HG03039 (cell line): Measurements from ENCODE around the gene NARS2.
"Not testable (repeated sequence)": the region's sequence is repeated elsewhere in the genome, so short reads cannot be mapped to it uniquely, and the experiment has no call there.

Source experiments
- ATAC-seq: cut with Tn5 transposase; IDR thresholded peaks from one replicate; pipeline ENCODE4 v1.9.1; 2021; ENCODE audit warnings: mild to moderate bottlenecking, moderate library complexity; ENCODE audit not compliant: unreplicated experiment

NARS2 gene

DNA sequence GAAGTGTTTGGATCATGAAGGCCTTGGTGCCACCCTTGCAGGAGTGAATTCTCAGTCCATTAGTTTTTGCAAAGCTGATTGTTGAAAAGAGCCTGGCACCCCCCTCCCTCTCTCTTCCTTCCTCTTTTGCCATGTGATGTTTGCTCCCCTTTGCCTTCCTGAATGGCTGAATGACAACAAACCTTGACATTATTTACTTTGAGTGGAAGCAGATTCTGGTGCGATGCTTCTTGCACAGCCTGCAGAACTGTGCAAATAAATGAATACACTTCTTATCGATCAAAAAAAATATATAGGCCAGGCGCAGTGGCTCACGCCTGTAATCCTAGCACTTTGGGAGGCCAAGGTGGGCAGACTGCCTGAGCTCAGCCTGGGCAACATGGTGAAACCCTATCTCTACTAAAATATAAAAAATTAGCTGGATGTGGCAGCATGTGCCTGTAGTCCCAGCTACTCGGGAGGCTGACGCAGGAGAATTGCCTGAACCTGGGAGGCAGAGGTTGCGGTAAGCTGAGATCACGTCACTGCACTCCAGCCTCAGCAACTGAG is 2.0 kb upstream of the NARS2 start:
- ATAC-seq = no peak

DNA sequence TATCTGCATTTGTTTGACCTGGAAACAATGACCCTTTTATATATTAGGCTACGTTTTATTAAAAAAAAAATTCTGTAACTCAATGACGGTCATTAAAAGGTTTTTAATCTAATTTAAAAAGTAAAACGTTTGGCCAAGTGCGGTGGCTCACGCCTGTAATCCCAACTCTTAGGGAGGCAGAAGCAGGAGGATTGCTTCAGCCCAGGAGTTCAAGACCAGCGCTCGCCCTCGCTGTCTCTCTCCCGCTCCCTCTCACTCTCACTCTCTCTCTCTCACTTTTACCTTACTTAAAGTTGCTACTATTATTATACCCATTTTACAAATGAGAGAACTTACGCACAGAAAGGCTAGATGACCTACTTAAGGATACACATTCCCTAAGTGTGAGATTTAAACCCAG is 814 bp upstream of the NARS2 start:
- no peak for ATAC-seq

DNA sequence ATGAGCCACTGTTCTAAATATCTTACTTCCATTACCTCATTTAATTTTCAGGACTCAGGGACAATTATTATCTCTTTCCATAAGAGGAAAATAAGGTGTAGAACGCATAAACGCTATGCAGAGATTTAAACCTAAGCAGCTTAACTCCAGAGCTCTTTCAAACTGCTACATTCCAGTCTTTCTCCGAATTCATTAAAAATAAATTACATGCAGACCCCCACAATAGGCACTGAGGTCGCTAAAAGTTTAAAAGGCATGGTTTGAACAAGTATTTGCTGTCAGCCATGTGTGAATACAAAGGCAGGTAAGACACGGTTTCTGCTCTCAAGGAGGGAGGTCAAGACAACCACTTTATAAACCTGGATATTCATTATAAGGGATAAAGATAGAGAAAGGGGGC is 983 bp downstream of the NARS2 start:
- no peak for ATAC-seq

DNA sequence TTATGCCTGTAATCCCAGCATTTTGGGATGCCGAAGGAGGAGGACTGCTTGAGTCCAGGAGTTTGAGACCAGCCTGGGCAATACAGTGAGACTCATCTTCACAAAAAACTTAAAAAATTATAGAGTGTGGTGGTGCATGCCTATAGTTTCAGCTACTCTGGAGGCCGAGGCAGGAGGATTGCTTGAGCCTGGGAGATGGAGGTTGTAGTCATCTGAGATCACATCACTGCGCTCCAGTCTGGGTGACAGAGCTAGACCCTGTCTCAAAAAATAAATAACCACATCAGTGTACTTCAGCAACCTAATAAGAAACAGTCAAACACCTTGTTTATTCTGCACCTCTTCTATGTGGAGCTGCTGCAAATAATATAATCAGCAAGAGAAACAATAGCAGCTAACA is 1.4 kb downstream of the NARS2 start:
- ATAC-seq = no peak

DNA sequence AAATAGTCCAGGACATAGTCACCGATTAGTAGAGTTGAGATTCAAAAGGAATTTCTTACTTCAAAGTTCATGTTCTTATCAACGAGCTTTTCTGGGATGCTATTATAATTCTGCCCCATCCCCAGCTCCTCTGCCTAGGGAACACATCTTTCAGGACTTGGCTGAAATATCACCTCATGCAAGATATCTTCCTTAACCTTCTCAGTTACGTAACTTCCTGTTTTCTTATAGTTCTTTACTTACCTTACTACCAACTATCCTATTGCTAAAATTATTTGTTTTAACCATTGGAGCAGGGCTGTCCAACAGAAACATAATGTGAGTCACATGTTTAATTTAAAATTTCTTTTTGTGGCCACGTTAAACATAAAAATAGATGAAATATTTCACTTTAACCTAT is 2.3 kb downstream of the NARS2 start:
- no peak for ATAC-seq

DNA sequence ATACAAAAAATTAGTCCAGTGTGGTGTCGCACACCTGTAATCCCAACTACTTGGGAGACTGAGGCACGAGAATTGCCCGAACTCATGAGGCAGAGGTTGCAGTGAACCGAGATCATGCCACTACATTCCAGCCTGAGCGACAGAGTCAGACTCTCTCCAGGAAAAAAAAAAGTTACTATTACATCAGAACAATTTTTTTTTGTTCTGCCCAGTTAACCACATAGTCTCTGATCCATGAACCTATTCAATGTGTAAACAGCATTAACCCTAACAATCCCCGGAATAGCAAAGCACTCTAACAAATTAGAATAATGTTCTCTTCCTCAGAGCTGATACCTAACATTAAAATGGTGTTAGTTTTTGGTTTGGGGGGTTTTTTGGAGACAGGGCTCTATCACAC is 4.6 kb downstream of the NARS2 start:
- ATAC-seq = no peak

DNA sequence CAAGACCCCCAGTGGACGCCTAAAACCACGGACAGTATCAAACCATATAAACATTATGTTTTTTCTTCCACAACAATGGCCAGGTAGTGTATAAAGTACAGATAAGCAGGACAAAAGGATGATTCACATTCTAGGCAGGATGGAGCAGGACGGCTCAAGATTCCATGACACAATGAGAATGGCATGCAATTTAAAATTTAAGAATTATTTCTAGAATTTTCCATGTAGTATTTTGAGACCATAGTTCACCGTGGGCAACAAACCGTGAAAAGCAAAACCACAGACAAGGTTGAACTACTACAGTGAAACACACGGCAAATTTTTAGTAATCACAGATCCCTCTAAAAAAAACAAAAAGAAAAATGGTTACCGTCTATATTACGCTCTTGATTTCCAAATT is 7.5 kb downstream of the NARS2 start:
- ATAC-seq = no peak

DNA sequence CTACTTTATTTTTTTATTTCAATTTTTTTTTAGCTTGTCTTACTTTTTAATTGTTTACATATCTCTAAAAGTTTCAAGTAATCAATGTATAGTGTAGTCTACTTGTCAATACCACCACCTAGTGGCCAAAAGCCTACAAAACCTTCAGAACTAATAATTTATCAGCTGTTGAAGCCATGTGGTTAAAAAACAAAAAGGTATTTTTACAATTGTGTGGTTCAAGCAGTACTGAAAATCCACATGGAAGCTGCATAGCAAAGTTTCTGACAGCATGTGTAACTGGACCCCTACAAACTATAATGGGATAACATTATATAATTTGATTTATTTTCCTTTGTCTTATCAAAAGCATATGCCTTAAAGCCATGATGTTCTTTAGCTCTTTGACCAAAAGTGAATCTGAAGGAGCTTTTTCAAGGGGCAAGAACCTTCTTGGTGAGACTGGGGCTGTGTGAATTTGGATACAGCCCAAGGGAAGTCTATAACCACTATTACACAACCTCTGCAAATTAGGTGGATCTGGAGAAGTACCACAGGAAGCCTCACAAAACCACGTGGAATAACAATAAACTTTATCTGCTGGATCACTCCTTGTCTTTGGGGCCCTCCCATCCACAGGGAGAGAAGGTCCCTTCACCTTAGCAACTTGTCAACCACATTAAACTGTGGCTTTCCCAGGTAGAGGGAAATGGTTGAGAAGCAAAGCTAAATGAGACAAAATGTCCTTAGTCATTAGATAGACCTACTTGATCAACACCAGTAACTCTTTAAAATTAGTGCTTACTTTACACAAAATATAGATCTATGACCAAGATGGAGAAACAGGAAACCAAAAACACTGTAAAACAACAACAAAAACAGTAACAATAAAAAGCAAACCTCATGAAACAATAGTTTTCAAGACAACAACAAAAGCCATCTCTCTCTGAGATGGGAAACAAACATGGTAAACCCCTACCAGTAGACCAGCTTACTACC is 9.9 kb downstream of the NARS2 start:
- no peak for ATAC-seq

DNA sequence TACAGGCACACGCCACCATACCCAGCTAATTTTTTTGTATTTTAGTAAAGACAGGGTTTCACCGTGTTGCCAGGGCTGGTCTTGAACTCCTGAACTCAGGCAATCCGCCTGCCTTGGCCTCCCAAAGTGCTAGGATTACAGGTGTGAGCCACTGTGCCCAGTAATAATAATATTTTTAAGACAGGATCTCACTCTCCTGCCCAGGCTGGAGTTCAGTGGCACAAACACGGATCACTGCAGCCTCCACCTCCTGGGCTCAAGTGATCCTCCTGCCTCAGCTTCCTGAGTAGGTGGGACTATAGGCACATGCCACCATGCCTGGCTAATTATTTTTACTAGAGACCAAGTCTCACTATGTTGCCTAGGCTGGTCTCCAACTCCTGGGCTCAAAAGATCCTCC is 10.6 kb downstream of the NARS2 start:
- ATAC-seq = not testable (repeated sequence)

DNA sequence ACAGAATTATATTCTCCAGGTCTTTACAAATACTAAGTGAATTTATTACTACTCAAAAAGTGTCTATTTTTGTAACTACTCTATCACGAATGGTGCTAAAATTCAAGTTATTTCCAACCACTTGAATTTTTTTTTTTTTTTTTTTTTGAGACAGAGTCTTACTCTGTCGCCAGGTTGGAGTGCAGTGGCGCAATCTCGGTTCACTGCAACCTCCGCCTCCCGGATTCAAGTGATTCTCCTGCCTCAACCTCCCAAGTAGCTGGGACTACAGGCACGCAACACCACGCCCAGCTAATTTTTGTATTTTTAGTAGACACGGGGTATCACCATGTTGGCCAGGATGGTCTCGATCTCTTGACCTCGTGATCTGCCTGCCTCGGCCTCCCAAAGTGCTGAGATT is 11.6 kb downstream of the NARS2 start:
- ATAC-seq = not testable (repeated sequence)

DNA sequence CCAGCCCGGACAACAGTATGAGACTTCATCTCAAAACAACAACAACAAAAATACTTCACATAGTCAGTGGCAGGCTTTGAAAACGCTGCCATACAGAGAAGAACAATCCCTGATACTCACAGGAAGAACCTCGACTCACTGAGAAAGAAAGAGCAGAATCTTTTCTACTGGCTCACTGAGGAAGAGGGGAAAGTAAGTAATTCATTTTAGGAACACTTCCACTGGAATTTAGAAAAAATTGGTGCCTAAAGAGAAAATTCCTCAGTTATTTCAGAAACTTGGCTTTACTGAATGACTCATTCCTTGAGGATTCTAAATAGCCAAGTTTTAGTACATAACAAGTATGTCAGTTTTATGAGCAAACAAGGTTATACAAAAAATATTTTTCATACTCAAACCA is 12.3 kb downstream of the NARS2 start:
- no peak for ATAC-seq

DNA sequence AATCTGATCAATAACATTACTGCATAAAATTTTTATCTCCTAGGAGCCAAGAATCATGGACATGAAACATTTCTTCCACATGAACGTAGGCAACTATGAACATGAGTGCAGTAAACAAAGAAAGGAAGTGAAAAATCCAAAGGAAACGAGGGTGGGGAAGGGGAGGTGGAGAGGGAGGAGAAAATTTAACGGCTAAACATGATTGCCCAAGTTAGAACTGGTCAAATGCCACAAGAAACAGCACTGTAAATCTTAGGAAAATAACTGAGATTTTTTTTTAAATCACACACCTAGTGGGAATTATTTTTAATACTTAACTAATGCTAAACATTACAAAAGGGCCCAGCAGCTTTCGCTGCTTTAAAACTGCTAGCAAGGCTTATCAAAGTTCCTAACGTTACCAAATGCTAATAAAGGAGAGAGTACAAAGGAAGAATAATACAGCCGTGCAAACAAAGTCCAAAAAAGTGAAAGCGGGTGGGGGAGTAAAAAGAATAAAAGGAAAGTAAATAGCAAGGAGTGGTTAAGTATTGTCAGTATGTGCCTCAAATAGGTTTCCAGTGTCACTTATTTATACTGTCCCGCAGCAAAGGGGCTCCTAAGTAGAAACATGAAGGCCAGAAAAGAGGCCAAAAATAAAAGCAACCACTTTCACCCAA is 13.7 kb downstream of the NARS2 start:
- no peak for ATAC-seq

DNA sequence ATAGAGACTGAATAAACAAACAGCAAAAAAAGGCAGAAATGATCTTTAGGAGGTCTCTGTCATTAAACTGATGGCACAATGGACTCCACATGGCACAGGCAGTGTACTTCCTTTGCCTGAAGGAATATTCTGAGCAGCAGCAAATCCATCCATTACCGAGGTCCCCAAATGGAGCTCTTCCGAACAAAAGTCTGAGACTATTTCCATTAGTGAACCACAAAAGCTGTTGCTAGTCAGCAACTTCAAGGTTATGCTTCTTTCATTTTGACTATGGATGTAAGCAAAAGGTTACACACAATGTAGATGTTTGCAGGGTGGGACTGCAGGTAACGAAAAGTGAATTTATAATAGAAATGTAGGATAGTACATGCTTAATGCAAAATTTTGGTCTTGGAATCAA is 14.5 kb downstream of the NARS2 start:
- ATAC-seq = no peak

DNA sequence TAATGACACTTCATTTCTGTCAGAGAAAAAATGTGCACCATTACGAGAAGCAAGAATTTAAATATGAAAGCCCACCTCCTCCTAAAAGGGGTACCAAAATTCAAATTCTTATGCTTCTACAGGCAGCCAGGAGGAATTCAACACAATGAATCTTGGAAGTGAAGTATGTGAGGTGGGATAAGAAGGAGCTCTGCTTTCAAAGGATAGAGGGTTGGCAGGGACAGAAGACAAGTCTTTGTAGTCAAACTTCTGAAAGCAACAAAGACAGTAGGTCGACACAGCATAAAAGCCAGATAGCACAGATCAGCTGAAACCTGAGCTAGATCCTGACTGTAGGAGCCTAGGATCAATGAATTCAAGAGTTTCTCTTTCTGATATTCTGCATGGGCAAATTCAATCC is 17.4 kb downstream of the NARS2 start:
- no peak for ATAC-seq

DNA sequence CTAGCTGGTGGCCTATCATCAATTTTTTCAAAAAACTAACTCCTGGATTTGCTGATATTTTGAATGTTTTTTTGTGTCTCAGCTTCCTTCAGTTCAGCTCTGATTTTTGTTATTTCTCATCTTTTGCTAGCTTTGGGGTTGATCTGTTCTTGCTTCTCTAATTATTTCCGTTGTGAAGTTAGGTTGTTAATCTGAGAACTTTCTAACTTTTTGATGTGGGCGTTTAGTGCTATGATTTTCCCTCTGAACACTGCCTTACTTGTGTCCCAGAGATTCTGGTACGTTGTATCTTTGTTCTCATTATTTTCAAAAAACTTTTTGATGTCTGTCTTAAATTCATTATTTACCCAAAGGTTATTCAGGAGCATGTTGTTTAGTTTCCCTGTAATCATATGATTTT is 19.1 kb downstream of the NARS2 start:
- no peak for ATAC-seq

DNA sequence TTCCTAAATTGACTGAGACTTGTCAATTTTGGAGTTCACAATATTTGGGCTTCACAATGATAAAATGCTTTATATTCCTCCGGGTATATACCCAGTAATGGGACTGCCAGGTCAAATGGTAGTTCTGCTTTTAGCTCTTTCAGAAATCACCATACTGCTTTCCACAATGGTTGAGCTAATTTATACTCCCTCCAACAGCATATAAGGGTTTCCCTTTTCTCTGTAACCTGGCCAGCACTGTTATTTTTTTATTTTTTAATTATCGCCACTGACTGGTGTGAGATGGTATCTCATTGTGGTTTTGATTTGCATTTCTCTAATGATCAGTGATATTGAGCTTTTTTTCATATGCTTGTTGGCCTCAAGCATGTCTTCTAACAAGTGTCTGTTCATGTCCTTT is 21.8 kb downstream of the NARS2 start:
- no peak for ATAC-seq

DNA sequence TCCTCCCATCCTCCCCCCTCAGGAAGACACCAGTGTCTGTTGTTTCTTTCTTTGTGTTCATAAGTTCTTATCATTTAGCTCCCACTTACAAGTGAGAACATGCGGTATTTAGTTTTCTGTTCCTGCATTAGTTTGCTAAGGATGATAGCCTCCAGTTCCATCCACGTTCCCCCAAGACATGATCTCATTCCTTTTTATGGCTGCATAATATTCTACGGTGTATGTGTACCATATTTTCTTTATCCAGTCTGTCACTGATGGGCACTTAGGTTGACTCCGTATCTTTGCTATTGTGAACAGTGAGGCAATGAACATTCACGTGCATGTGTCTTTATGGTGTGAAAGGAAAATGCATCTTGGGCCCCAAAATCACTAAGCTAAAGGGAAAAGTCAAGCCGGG is 22.5 kb downstream of the NARS2 start:
- not testable (repeated sequence) for ATAC-seq

DNA sequence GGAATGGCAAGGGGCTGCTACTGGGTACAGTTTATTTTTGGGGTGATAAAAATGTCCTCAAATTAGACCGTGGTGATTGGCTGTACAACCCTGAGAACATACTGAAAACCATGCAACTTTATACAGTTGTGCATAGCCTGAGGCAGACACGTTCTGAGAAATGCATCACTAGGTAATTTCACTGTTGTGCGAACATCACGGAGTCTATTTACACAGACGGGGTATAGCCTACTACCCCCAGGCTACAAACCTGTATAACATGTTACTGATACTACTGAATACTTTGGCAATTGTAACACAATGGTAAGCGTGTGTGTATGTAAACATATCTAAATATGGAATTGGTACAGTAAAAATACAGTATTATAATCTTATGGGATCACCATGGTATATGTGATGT is 23.6 kb downstream of the NARS2 start:
- ATAC-seq = no peak

DNA sequence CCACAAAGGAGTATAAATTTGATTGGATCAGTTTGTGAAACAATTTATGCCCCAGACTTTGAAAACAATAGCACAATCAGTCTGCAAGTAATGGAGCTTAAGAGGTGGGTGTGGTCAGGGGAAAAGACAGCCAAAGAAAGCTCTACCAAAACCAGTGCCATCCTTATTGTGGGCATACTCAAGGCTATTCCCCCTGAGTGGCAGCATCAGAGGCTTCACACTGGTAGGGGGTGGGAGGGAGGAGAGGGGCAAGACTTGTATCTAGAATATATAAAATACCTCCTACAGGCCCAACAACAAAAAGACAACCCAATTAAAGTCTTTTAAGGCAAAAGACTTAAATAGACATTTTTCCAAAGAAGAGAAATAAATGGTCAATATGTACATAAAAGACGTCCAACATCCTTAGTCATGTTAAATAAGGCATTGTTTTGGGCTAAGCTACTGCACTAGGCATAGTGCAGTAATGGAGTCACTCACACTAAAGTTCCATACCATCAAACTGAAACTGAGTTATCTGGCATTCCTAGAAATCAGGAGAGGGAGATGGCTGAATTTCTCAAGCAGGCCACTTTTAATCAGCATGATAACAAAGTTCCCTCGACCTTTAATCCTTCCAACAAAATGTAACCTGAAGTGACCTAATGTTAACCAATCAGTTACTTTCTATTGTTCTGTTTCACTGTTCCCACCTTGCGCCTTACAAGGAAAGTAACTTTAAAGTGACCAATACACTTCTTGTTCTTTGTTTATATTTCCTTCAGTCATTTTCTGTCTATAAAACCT is 24.8 kb downstream of the NARS2 start:
- ATAC-seq = no peak

DNA sequence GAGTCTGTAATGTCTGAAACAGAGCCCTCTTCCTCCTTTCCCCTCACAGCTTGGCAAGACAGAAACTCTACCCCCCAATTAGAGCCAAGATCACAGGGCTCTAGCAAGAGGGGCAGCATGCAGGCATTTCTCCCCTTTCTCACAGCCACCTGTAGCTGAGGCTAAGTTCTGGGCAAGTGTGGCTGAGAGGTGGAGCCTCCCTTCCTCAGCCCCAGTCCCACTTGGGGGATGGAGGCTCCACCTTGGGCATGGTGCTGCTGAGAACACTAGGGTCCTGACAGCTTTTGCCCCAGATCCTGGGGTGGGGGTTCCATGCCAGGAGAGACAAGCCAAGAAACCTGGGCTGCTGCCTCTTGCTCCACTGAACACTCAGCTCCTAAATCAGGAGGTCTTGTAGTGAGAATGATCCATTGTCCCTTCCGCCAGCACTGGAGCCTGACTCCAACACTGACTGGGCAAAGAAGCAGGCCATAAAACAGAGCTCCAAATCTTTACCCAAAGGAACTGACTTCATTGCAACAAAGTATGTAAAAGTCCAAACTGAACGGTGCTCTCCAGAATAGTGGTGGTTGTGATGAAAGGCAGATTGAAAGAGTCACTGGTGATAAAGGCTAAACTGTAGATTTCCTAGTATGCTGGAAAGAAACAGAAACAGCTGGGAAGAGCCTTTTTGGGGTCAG is 25.6 kb downstream of the NARS2 start:
- ATAC-seq = no peak
